ENCODE data around the gene BAZ2B. TPM values are rescaled to one million over a fixed set of nuclear protein-coding genes. Genes with fewer than 3 reads are reported as not detected.

The BAZ2B gene
- total and polyA plus RNA-seq, 9 of the 15 experiments (the other 6 are each of a cell fraction or from before 2014, with no cell fraction given): 7.5 to 38.6 (median 19.8) TPM

GRCh38 chr2:159615367-159616285 lies 722 bp downstream of the BAZ2B start (continued):
- TF ChIP-seq TEAD4 (IDR thresholded peaks at IDR 0.05; ENCODE audit: low read length): no peak
- TF ChIP-seq TEAD4 (CRISPR knock-in tag; IDR thresholded peaks at IDR 0.05; ENCODE audit: borderline replicate concordance): no peak
- TF ChIP-seq FOXO4 (CRISPR knock-in tag; IDR thresholded peaks at IDR 0.05): no peak
- no peak for TF ChIP-seq ZNF79 (CRISPR knock-in tag; IDR thresholded peaks at IDR 0.05; ENCODE audit: low read depth)
- TF ChIP-seq GABPB2 (CRISPR knock-in tag; conservative IDR thresholded peaks at IDR 0.05): no peak
- peak; percentile 51; the same call in 1 of the 2 replicates for TF ChIP-seq RB1 (IDR thresholded peaks at IDR 0.05; ENCODE audit: low read depth)
- no peak for TF ChIP-seq FUS (optimal IDR thresholded peaks at IDR 0.05; ENCODE audit: low read depth, low read length)
- no peak for TF ChIP-seq ZNF445 (CRISPR knock-in tag; IDR thresholded peaks at IDR 0.05; ENCODE audit: low read depth)
- TF ChIP-seq ZNF76 (CRISPR knock-in tag; IDR thresholded peaks at IDR 0.05; ENCODE audit: borderline replicate concordance): no peak
- peak; percentile 95 for TF ChIP-seq ZNF740 (CRISPR knock-in tag; IDR thresholded peaks at IDR 0.05)
- peak in 1 of 2 experiments; percentile 98; a peak in 2 of 4 replicates for TF ChIP-seq ZNF740 (tag; IDR thresholded peaks at IDR 0.05)
- TF ChIP-seq GATA2 (CRISPR knock-in tag; IDR thresholded peaks at IDR 0.05): no peak
- peak; percentile 95 for TF ChIP-seq VEZF1 (CRISPR knock-in tag; IDR thresholded peaks at IDR 0.05)
- peak in 1 of 2 experiments; percentile 37; a peak in 1 of 4 replicates for TF ChIP-seq ARNT (IDR thresholded peaks at IDR 0.05)
- peak; percentile 87 for TF ChIP-seq POLR2A (conservative IDR thresholded peaks at IDR 0.05)
- TF ChIP-seq ZZZ3 (IDR thresholded peaks at IDR 0.05): no peak
- TF ChIP-seq ZNF707 (CRISPR knock-in tag; conservative IDR thresholded peaks at IDR 0.05): no peak
- TF ChIP-seq YBX1 (IDR thresholded peaks at IDR 0.05): no peak
- no peak for TF ChIP-seq KHSRP (IDR thresholded peaks at IDR 0.05)
- TF ChIP-seq PYGO2 (tag; IDR thresholded peaks at IDR 0.05): no peak
- no peak for TF ChIP-seq ZBTB43 (CRISPR knock-in tag; IDR thresholded peaks at IDR 0.05)
- no peak for TF ChIP-seq ZNF780A (CRISPR knock-in tag; IDR thresholded peaks at IDR 0.05)
- peak; percentile 90 for TF ChIP-seq POLR2G (IDR thresholded peaks at IDR 0.05; ENCODE audit: low read depth, low read length)
- no peak for TF ChIP-seq HLTF (IDR thresholded peaks at IDR 0.05)
- TF ChIP-seq POLR2H (tag; IDR thresholded peaks at IDR 0.05; ENCODE audit: low read depth): peak; percentile 90

Measured in K562 (cell line).